ENCODE measurements around the gene C22orf15. TPM values are rescaled to one million over a fixed set of nuclear protein-coding genes. Genes with fewer than 3 reads are reported as not detected.

Gene C22orf15
- total and polyA plus RNA-seq, 2 experiments from 2014 or later: 0.37 TPM; not detected in 1

- Histone ChIP-seq H4K20me1 (ENCODE audit: insufficient read depth, poor library complexity, severe bottlenecking) (no peaks in the 10 kb centered on the region), H3K36me3 (replicated peaks; ENCODE audit: insufficient read depth, low read depth) (no peaks in the 10 kb centered on the region), H3K9me3 (ENCODE audit: low read depth) (no peaks in the 10 kb centered on the region), H2AFZ (no peak overlapping the region), H3K27ac (no peak overlapping the region), H3K79me2 (no peaks in the 10 kb centered on the region), H3K27me3 (no peaks in the 10 kb centered on the region), H3K4me3 (no peak overlapping the region), H3K9me2 (replicated peaks; ENCODE audit: insufficient read depth) (no peaks in the 10 kb centered on the region), H3K4me2 (no peak overlapping the region), H3K4me1 (ENCODE audit: insufficient read depth) (no peaks in the 10 kb centered on the region)
- TF ChIP-seq, protein P1, sequence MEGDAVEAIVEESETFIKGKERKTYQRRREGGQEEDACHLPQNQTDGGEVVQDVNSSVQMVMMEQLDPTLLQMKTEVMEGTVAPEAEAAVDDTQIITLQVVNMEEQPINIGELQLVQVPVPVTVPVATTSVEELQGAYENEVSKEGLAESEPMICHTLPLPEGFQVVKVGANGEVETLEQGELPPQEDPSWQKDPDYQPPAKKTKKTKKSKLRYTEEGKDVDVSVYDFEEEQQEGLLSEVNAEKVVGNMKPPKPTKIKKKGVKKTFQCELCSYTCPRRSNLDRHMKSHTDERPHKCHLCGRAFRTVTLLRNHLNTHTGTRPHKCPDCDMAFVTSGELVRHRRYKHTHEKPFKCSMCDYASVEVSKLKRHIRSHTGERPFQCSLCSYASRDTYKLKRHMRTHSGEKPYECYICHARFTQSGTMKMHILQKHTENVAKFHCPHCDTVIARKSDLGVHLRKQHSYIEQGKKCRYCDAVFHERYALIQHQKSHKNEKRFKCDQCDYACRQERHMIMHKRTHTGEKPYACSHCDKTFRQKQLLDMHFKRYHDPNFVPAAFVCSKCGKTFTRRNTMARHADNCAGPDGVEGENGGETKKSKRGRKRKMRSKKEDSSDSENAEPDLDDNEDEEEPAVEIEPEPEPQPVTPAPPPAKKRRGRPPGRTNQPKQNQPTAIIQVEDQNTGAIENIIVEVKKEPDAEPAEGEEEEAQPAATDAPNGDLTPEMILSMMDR (IDR thresholded peaks at IDR 0.05; ENCODE audit: poor library complexity): no peak
- TF ChIP-seq EZH2 (IDR thresholded peaks at IDR 0.05; ENCODE audit: borderline replicate concordance): no peak
- TF ChIP-seq EZH2phosphoT487 (IDR thresholded peaks at IDR 0.05; ENCODE audit: low read depth, severe bottlenecking, unreplicated experiment): no peak
- WGBS (ENCODE audit: low lambda C conversion rate, missing lambda C conversion rate): 100% methylated on average over 1 of the region's 1 CpG
- DNase-seq (ENCODE audit: low spot score): no peak
Observed at GRCh38 chr22:23806837-23807236, 44.0 kb downstream of the C22orf15 start.

- Histone ChIP-seq H2AFZ (no peak overlapping the region), H3K27ac (no peak overlapping the region), H3K4me2 (no peak overlapping the region), H3K4me1 (ENCODE audit: insufficient read depth) (no peaks in the 10 kb centered on the region), H3K9me2 (replicated peaks; ENCODE audit: insufficient read depth) (no peaks in the 10 kb centered on the region), H3K4me3 (no peak overlapping the region), H3K79me2 (no peaks in the 10 kb centered on the region), H3K27me3 (no peaks in the 10 kb centered on the region), H4K20me1 (ENCODE audit: insufficient read depth, poor library complexity, severe bottlenecking) (no peaks in the 10 kb centered on the region), H3K9me3 (ENCODE audit: low read depth) (no peaks in the 10 kb centered on the region), H3K36me3 (replicated peaks; ENCODE audit: insufficient read depth, low read depth) (no peaks in the 10 kb centered on the region)
- TF ChIP-seq, protein P1 (IDR thresholded peaks at IDR 0.05; ENCODE audit: poor library complexity): no peak
- TF ChIP-seq EZH2phosphoT487 (IDR thresholded peaks at IDR 0.05; ENCODE audit: low read depth, severe bottlenecking, unreplicated experiment): no peak
- TF ChIP-seq EZH2 (IDR thresholded peaks at IDR 0.05; ENCODE audit: borderline replicate concordance): no peak
- WGBS (ENCODE audit: low lambda C conversion rate, missing lambda C conversion rate): 97% methylated on average over 4 of the region's 4 CpGs
- no peak for DNase-seq (ENCODE audit: low spot score)
Observed at GRCh38 chr22:23812378-23812777, 49.6 kb downstream of the C22orf15 start.

Other genes with a start within 250 kb of the C22orf15 start
- gene IGLL1, start 182.7 kb upstream of the C22orf15 start, total RNA-seq: not detected in 2 replicates
- not detected in 2 replicates for gene IGLL1, start 182.7 kb upstream of the C22orf15 start, polyA plus RNA-seq
- gene DRICH1, start 130.7 kb upstream of the C22orf15 start, total RNA-seq: 0.48 TPM in 1 of 2 replicates, not detected in the other
- 0.43 TPM in 1 of 2 replicates, not detected in the other for gene DRICH1, start 130.7 kb upstream of the C22orf15 start, polyA plus RNA-seq
- not detected in 2 replicates for gene RGL4, start 72.0 kb upstream of the C22orf15 start, total RNA-seq
- 0.61 and 0.68 TPM in 2 replicates for gene RGL4, start 72.0 kb upstream of the C22orf15 start, polyA plus RNA-seq
- gene ZNF70, start 11.9 kb upstream of the C22orf15 start, total RNA-seq: 4.6 and 5.2 TPM in 2 replicates
- 1.3 and 2.3 TPM in 2 replicates for gene ZNF70, start 11.9 kb upstream of the C22orf15 start, polyA plus RNA-seq
- not detected in 2 replicates for gene VPREB3, start 8.6 kb upstream of the C22orf15 start, total RNA-seq
- gene VPREB3, start 8.6 kb upstream of the C22orf15 start, polyA plus RNA-seq: not detected in 2 replicates
- 4.0 and 36.5 TPM in 2 replicates for gene CHCHD10, start 5.0 kb downstream of the C22orf15 start, total RNA-seq
- gene CHCHD10, start 5.0 kb downstream of the C22orf15 start, polyA plus RNA-seq: 53.0 and 68.1 TPM in 2 replicates
- 27.9 and 36.2 TPM in 2 replicates for gene MMP11, start 9.9 kb downstream of the C22orf15 start, total RNA-seq
- gene MMP11, start 9.9 kb downstream of the C22orf15 start, polyA plus RNA-seq: 22.8 and 25.2 TPM in 2 replicates
- 84.3 and 88.2 TPM in 2 replicates for gene SMARCB1, start 24.0 kb downstream of the C22orf15 start, total RNA-seq
- 103 and 120 TPM in 2 replicates for gene SMARCB1, start 24.0 kb downstream of the C22orf15 start, polyA plus RNA-seq
- 1.6 and 1.8 TPM in 2 replicates for gene DERL3, start 76.0 kb downstream of the C22orf15 start, total RNA-seq
- gene DERL3, start 76.0 kb downstream of the C22orf15 start, polyA plus RNA-seq: 5.1 and 6.1 TPM in 2 replicates
- 11.6 and 15.0 TPM in 2 replicates for gene SLC2A11, start 94.9 kb downstream of the C22orf15 start, total RNA-seq
- gene SLC2A11, start 94.9 kb downstream of the C22orf15 start, polyA plus RNA-seq: 15.0 and 20.9 TPM in 2 replicates
- 240 and 306 TPM in 2 replicates for gene MIF, start 131.4 kb downstream of the C22orf15 start, total RNA-seq
- gene MIF, start 131.4 kb downstream of the C22orf15 start, polyA plus RNA-seq: 2,070 and 2,177 TPM in 2 replicates
- 0.24 and 1.3 TPM in 2 replicates for gene GSTT2B, start 198.2 kb downstream of the C22orf15 start, total RNA-seq
- 3.0 and 5.6 TPM in 2 replicates for gene GSTT2B, start 198.2 kb downstream of the C22orf15 start, polyA plus RNA-seq
- gene DDTL, start 203.9 kb downstream of the C22orf15 start, total RNA-seq: not detected in 2 replicates
- 4.7 and 7.2 TPM in 2 replicates for gene DDTL, start 203.9 kb downstream of the C22orf15 start, polyA plus RNA-seq
- gene DDT, start 211.5 kb downstream of the C22orf15 start, total RNA-seq: 136 and 143 TPM in 2 replicates
- 213 and 223 TPM in 2 replicates for gene DDT, start 211.5 kb downstream of the C22orf15 start, polyA plus RNA-seq
- not detected in 2 replicates for gene GSTT2, start 217.1 kb downstream of the C22orf15 start, total RNA-seq
- 0.15 TPM in 1 of 2 replicates, not detected in the other for gene GSTT2, start 217.1 kb downstream of the C22orf15 start, polyA plus RNA-seq
- gene GSTT4, start 242.5 kb downstream of the C22orf15 start, total RNA-seq: not detected in 2 replicates
- not detected in 2 replicates for gene GSTT4, start 242.5 kb downstream of the C22orf15 start, polyA plus RNA-seq
- gene CABIN1, start 248.3 kb downstream of the C22orf15 start, total RNA-seq: 24.7 and 34.5 TPM in 2 replicates
- gene CABIN1, start 248.3 kb downstream of the C22orf15 start, polyA plus RNA-seq: 20.9 and 21.7 TPM in 2 replicates

Data from hepatocyte (in vitro differentiated cells).